ENCODE results near the gene CUTA.

Gene CUTA, protein sequence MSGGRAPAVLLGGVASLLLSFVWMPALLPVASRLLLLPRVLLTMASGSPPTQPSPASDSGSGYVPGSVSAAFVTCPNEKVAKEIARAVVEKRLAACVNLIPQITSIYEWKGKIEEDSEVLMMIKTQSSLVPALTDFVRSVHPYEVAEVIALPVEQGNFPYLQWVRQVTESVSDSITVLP

DNA sequence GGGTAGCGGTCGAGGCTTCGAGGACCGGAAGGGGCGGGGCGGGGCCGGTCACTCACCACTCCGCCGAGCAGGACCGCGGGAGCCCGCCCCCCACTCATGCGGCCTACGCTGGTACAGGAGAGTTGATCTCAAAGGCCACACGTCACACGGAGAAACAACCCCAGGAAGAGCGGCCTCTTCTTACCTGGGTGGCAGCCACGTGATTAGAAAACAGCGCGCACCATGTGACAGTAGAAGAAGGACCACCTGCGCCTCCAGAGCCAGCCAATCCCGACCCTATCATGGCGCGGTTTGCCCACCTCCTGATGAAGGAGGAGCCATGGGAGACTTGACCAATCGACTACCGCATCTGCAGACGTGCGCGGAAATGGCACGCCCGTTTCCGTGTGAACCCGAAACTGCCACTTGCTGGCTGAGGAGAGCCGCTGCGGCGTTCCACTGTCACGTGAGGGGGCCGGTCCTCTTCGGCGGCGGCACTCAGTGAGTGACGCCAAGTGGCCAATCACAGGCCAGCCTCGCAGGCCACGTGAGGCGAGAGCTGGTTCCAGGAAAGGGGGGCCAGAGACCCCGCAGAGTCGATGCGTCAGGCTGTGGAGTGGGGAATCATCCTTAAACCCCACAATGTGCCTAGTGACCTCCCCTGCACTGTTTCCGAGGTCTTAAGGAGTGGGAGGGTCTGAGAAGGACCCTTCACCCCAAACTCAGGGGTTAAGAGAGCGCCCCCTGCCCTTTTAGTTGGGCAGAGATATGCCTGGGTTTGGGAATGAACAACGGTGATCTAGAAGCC, at the start of gene CUTA:
Gene CUTA, minus strand, starts transcription at position 205 of the 787 bp plus-strand sequence. Its CDS starts 107 bp downstream, at position 98.
- DNase-seq (ENCODE audit: low read depth): peak; percentile 100

DNA sequence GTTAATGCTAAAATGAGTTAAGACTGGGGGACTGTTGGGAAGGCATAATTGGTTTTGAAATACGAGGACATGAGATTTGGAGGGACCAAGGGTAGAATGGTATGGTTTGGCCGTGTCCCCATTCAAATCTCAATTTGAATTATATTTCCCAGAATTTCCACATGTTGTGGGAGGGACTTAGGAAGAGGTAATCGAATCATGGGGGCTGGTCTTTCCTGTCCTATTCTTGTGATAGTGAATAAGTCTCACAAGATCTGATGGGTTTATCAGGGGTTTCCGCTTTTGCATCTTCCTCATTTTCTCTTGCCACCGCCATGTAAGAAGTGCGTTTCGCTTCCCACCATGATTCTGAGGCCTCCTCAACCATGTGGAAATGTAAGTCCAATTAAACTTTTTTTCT, 49.2 kb upstream of the CUTA start:
- DNase-seq (ENCODE audit: low read depth): no peak

DNA sequence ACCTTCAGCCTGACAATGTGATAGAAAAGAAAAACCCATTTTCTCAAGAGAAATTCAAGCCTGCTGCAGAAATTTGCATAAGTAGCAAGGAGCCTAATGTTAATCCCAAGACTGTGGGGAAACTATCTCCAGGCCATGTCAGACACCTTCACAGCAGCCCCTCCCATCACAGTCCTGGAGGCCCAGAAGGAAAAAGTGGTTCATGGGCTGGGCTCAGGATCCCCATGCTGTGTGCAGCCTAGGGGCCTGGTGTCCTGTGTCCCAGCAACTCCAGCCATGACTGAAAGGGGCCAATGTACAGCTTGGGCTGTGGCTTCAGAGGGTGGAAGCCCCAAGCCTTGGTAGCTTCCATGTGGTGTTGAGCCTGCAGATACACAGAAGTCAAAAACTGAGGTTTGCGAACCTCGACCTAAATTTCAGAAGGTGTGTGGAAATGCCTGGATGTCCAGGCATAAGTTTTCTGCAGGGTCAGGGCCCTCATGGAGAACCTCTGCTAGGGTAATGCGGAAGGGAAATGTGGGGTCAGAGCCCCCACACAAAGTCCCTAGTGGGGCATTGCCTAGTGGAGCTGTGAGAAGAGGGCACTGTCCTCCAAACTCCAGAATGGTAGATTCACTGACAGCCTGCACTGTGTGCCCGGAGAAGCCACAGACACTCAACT, 48.3 kb upstream of the CUTA start:
- no peak for DNase-seq (ENCODE audit: low read depth)

DNA sequence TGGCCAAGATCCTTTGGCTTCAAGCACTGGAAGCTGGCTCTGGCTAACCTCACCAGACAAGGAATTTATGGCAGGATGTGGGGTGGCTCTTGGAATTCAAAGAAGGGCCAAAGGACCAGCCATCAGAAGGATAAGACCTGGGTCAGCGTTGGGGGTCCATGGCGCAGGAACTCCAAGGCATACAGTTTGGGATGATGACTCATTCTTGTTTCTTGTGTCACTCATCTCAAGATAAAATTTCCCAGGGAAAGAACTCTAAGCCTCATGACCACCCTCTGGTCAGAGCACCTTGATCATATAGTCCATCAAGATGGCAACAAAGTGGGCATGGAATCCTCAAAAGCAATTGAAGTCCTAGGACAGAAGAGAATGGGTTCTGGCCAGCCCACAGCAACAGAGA, 41.3 kb upstream of the CUTA start:
- DNase-seq (ENCODE audit: low read depth): no peak

DNA sequence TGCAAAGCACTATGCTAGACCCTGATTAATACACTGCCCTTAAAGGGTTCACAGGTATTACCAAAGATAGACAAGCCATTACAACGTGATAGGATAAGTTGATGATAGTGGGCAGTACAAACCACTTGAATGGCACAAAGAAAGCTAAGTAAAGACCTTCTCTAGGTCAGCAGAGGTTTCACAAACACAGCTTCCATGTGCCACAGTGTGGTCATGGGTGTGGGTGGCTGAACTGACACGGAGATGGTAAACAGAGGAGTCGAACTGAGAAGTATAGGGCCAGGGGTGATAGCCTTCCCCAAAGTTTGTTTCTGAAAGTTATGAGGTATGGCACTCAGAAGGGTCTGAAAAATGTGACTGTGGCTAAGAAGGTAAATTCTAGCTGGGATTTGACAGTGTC, 40.8 kb upstream of the CUTA start:
- DNase-seq (ENCODE audit: low read depth): no peak

DNA sequence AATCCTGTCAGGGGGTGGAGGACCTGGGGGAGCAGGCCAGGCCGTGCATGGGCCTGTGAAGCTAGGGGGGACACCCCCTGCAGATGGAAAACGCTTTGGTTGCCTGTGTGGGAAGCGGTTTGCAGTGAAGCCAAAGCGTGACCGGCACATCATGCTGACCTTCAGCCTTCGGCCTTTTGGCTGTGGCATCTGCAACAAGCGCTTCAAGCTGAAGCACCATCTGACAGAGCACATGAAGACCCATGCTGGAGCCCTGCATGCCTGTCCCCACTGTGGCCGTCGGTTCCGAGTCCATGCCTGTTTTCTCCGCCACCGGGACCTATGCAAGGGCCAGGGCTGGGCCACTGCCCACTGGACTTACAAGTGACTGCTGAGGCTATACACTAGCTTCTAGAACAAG, 38.2 kb upstream of the CUTA start:
- DNase-seq (ENCODE audit: low read depth): no peak

DNA sequence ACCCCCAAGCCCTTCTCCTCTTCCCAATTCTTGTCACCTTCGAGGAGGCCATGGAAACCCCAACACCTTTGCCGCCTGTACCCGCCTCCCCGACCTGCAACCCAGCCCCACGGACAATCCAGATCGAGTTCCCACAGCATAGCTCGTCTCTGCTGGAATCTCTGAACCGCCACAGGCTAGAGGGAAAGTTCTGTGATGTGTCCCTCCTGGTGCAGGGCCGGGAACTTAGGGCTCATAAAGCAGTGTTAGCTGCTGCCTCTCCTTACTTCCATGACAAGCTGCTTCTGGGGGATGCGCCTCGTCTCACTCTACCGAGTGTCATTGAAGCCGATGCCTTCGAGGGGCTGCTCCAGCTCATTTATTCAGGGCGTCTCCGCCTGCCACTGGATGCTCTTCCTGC, 37.1 kb upstream of the CUTA start:
- no peak for DNase-seq (ENCODE audit: low read depth)

DNA sequence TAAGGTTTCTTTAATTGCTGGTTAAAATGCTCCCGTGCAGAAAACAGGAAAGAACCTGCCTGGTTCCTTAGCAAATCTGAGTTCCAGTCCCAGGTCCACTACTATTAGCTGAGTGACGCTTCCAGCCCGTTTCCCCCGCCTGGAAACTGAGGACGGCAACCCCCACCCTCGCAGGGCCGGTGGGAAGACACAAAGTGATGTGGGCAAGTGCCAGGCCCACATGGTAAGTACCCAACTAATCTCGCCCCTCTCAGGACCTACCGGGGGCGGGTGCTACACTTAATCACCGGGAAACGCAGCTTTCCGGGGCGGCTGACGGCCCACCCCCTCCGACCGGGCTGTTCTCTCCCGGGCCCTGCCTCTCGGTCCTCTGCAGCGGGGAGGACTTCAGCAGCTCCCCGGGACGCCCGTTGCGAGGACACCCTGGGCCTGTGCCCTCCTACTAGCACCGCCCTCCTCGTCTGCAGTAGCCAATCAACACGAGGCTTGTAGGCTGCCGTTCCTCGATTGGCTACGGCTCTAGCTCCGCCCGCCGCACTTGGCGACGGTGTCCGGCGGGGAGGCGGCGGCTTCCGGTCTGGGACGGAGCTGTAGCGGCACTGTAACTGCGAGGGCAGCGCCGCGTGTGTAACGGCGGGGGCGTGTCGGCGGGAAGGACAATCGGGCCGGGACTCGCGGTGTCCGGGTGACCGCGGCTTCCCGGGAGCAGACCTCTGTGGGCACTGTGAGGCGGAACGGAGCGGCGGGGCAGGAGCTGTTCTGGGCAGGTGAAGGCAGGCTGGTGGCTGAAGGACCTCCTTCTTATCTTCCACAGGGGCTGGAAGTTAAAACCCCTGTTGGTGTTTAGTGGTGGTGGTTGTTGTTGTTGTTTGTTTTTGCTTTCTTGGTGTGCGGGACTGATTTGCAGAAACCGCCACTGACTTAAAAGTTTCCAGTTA, 36.4 kb upstream of the CUTA start, which contains the start of gene ZBTB9:
Gene ZBTB9, plus strand, starts transcription at position 568 of the 938 bp plus-strand sequence. CDS start 525 bp downstream, outside the sequence.
- peak; percentile 95 for DNase-seq (ENCODE audit: low read depth)

DNA sequence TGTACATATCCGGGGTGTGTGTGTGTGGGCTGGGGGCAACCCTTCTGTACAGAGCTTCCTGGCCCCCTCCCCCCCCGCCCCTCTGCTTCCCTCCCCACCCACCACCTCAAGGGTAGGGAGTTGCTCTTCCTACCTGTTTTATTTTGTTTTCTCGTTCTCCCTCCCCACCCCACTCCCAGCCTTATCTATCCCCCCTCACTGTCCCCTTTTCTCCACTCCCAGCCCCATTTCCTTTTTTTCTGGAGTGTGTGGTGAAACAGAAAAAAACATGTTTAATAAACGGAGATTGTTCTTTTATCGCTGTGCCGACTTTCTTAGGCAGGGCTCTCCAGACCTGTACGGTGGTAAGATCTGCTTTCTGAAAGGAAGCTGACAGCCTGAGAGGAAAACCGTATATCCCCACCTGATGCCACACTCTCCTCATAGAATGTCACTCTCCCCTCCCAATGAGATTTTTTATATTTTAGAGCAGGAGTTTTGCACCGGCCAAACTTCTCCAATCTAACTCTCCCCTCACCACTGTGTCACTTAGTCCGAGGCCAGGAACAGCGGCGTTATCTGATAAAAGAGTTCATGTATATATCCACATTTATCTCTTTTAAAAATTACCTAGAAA, 35.6 kb upstream of the CUTA start:
- DNase-seq (ENCODE audit: low read depth): no peak

DNA sequence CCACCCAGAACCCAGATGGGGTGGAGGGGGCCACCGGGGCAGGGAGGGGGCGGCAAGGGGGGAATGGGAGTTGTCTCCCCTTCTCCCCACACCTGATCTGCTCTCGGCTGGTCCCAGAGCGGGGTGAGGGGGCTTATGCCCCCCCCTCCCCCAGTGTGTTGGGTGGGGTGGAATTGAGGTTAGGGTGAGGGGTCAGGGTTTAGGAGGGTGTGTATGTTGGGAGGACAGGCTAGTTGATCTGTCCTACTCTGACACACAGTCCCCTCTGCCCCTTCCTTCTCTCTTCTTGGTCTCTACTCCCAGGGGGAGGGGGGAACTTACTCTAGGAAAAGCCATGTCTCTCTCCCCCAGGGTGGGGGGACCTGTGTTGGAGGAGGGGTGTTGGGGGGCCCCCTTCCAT, 34.6 kb upstream of the CUTA start:
- DNase-seq (ENCODE audit: low read depth): no peak

DNA sequence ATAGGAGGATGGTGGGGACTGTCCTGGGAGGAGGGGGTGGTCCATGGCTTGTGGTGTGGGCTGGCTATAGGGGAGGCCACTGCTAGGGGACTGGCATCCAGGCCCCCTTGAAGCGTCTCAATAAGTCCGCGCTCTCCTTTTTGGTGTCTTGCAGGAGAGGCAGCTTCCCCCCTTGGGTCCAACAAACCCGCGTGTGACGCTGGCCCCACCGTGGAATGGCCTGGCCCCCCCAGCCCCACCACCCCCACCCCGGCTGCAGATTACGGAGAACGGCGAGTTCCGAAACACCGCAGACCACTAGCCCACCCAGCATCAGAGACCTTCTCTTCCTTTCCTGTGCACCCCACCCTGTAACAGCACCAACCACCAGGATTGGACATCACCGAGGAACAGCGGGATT, 33.7 kb upstream of the CUTA start:
- DNase-seq (ENCODE audit: low read depth): no peak

DNA sequence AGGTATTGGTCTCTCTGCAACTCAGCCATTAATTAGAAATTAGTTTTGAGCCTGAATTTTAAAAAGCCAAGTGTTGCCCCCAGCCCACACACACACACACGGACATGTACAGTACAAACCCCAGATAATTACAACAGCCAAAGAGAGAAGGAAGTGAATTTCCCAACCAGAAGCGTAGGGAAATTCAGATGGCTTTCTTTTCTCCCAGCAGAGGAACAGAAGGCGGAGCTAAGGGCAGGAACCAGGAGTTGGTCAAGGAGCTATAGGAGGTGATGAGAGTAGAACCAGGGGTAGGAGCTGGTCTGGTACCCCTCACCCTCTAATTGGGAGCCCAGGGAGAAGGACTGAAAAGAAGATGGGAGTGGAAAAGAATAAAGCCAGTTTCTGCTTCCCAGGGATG, 32.5 kb upstream of the CUTA start:
- DNase-seq (ENCODE audit: low read depth): no peak

DNA sequence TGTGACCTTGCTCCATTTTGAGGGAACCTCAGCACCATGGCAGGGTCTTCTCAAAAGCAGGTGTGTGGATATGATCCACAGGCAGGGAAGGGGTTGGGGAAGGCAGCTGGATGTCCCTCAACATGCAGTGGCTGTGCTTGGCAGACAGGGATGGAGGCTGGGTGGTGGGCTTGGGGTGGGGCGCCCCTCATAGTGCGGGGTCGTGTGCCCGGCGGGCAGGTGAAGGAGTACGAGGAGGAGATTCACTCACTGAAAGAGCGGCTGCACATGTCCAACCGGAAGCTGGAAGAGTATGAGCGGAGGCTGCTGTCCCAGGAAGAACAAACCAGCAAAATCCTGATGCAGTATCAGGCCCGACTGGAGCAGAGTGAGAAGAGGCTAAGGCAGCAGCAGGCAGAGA, 28.4 kb upstream of the CUTA start:
- no peak for DNase-seq (ENCODE audit: low read depth)

DNA sequence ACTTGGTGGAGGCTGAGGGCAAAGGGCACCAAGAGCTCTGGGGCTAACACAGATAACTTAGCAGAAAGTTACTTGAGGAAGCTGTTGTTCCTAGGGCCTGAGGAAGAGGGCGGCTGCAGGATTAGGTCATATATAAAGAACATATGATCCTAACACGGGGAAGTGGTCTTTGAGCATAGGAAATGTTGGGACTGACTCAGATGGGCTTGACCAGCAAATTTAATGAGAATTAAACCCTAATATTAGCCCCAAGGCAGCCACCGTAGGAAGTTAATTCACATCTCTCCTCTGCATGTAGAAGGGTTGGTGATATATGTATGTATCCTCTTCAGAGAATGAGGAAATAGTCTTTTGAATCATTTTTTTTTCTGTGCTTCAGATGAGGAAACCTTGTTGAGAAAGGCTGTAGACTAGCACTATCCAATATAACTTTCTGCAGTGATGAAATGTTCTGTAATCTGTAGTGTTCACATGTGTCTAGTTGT, 27.3 kb upstream of the CUTA start:
- no peak for DNase-seq (ENCODE audit: low read depth)

DNA sequence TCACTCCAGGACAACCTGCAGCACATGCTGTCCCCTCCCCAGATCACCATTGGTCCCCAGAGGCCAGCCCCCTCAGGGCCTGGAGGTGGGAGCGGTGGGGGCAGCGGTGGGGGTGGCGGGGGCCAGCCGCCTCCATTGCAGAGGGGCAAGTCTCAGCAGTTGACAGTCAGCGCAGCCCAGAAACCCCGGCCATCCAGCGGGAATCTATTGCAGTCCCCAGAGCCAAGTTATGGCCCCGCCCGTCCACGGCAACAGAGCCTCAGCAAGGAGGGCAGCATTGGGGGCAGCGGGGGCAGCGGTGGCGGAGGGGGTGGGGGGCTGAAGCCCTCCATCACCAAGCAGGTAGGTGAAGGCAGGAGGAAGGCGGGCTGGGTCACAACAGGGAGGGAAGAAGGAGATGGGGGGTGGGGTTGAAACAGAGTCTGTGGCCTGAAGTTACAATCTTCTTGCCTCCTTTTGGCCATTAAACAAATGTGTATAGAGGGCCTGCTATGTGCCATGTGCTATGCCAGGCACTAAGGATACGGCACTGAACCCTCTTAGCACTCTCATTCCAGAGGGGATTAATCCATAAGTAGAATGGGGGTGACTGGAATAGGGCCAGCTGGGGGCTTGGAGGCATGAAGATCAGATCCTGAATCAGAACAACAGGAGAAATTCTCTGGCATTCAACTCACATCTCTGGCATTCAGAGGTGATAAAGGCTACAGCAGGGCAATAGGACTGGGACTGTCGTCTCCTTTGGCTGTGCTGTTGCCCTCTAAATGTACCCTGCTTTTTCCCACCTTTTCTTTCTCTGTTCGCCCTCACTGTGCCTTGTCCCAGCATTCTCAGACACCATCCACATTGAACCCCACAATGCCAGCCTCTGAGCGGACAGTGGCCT, 26.0 kb upstream of the CUTA start:
- DNase-seq (ENCODE audit: low read depth): no peak

DNA sequence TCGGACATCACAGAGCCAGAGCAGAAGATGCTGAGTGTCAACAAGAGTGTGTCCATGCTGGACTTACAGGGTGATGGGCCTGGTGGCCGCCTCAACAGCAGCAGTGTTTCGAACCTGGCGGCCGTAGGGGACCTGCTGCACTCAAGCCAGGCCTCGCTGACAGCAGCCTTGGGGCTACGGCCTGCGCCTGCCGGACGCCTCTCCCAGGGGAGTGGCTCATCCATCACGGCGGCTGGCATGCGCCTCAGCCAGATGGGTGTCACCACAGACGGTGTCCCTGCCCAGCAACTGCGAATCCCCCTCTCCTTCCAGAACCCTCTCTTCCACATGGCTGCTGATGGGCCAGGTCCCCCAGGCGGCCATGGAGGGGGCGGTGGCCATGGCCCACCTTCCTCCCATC, 25.1 kb upstream of the CUTA start:
- DNase-seq (ENCODE audit: low read depth): no peak

DNA sequence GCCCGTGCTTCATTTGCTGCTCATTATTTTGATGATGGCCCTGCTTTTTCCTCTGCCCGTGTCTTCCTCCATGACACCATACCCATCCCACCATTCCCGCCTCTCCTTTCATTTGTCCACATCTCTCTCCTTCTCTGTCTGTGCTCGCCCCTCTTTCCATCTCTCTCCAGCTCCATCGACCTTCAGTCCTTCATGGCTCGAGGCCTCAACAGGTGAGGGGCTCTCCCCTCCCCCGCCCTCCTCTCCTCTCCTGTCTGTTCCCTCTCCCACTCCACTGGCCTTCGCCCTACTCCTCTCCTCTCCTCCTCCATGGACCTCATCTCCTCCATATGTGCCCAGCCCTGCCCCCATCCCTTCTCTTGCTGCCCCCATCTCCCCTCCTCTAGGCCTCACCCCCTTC, 24.4 kb upstream of the CUTA start:
- DNase-seq (ENCODE audit: low read depth): no peak

DNA sequence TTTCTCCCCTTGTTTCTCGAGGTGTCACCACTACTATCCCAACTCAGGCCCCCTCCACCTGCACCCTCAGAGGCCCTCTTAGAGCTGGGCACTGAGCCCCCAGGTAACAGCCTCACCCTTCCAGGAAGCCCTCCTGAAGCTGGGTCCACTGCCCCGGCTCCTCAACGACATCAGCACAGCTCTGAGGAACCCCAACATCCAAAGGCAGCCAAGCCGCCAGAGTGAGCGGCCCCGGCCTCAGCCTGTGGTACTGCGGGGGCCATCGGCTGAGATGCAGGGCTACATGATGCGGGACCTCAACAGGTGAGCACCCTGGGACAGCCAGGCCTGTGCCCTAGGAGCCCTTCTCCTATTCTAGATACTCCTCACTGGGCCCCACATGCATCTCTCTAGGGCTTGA, 23.6 kb upstream of the CUTA start:
- DNase-seq (ENCODE audit: low read depth): no peak

DNA sequence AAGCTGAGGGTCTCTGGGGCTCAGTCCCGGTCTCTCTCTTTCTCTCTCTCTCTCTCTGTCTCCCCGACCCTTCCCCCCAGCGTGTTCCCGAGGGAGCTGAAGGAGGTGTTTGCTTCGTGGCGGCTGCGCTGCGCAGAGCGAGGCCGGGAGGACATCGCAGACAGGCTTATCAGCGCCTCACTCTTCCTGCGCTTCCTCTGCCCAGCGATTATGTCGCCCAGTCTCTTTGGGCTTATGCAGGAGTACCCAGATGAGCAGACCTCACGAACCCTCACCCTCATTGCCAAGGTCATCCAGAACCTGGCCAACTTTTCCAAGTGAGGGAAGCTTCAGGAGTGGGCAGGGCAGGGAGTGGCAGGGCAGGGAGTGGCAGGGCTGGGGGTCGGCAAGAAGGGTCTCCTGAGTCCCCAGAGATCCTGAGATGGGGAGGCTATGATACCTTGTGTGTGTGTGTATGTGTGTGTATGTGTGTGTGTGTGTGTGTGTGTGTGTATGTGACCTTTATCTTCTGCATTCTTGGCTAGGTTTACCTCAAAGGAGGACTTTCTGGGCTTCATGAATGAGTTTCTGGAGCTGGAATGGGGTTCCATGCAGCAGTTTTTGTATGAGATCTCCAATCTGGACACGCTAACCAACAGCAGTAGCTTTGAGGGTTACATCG, 22.9 kb upstream of the CUTA start:
- DNase-seq (ENCODE audit: low read depth): no peak

Data from fibroblast of gingiva (primary cell).